Measurements from ENCODE around the gene PPP3R1. TPM values are rescaled to one million over a fixed set of nuclear protein-coding genes. Genes with fewer than 3 reads are reported as not detected.

The PPP3R1 gene
- total and polyA plus RNA-seq, 2 donors (not counting 3 experiments of a cell fraction or from before 2014, with no cell fraction given): 8.4 to 62.2 TPM

GRCh38 chr2:68195096-68195495, 57.2 kb downstream of the PPP3R1 start:
- DNase-seq (ENCODE audit: low read depth, low spot score) (peak; percentile 59), FAIRE-seq (no peak)
- dilution Hi-C loops (cut with MboI; ENCODE audit: extremely low pct_ligation_motif_present, low sequenced_read_pairs) (no loop called here), intact Hi-C loops (cut with micrococcal nuclease) (loop anchor here (2.0 kb wide), 1 partner anchor 164 kb away; no protein-coding TSS in a partner anchor)
- Histone ChIP-seq H3K9me3 (replicated peaks; ENCODE audit: control insufficient read depth, insufficient read depth, low read length) (no peaks in the 10 kb centered on the region), H2AFZ (ENCODE audit: low read depth, low read length) (no peak overlapping the region), H3K27ac (ENCODE audit: insufficient read depth, low read depth, low read length) (no peak overlapping the region), H3K79me2 (ENCODE audit: control insufficient read depth, insufficient read depth, low read length) (peaks cover 90% of the 10 kb centered on the region), H3K36me3 (ENCODE audit: control insufficient read depth in 2 of 2, extremely low read depth in 1 of 2, insufficient read depth in 2 of 2, low read length in 2 of 2) (no peaks in the 10 kb centered on the region), H3K4me3 (replicated peaks in 1 of 3; ENCODE audit: insufficient read depth in 1 of 3, low read depth in 1 of 3, low read length in 3 of 3) (no peak overlapping the region), H3K9ac (replicated peaks; ENCODE audit: extremely low read depth, insufficient read depth, low read length) (no peak overlapping the region), H3K9me1 (replicated peaks; ENCODE audit: control insufficient read depth, extremely low read depth, insufficient read depth, low read length) (no peaks in the 10 kb centered on the region), H3K4me2 (ENCODE audit: insufficient read depth, low read length) (no peak overlapping the region), H4K20me1 (replicated peaks; ENCODE audit: control insufficient read depth, extremely low read depth, insufficient read depth, low read length) (peaks cover 17% of the 10 kb centered on the region), H3K4me1 (ENCODE audit: control insufficient read depth, extremely low read depth, insufficient read depth, low read length) (peaks cover 38% of the 10 kb centered on the region), H3K27me3 (ENCODE audit: control insufficient read depth in 2 of 2, insufficient read depth in 2 of 2, low read length in 2 of 2) (no peaks in the 10 kb centered on the region)
- no TSS peak for BruUV-seq (replicated peaks)
- TF ChIP-seq FOS (IDR thresholded peaks at IDR 0.05; ENCODE audit: borderline replicate concordance, insufficient read depth, low read length) (no peak), POLR2AphosphoS5 (IDR thresholded peaks at IDR 0.05; ENCODE audit: insufficient read depth, low read depth, low read length) (no peak), CTCF (IDR thresholded peaks at IDR 0.05; ENCODE audit: extremely low read depth in 1 of 2, insufficient read depth in 1 of 2, low read depth in 1 of 2, low read length in 2 of 2) (no peak), JUN (IDR thresholded peaks at IDR 0.05; ENCODE audit: borderline replicate concordance, insufficient read depth, insufficient read length, low read depth) (no peak), POLR2A (IDR thresholded peaks at IDR 0.05; ENCODE audit: low read depth, low read length) (no peak), EZH2 (IDR thresholded peaks at IDR 0.05; ENCODE audit: borderline replicate concordance, low read depth, low read length, severe bottlenecking) (no peak), MYC (IDR thresholded peaks at IDR 0.05; ENCODE audit: low read depth, low read length) (no peak), GATA2 (IDR thresholded peaks at IDR 0.05; ENCODE audit: insufficient read depth, insufficient read length, low read depth, low read length) (no peak), MAX (IDR thresholded peaks at IDR 0.05; ENCODE audit: insufficient read depth, insufficient read length) (no peak)
- CTCF ChIA-PET: interaction anchor here (0.6 to 7.1 kb wide), 16 partner anchors 10 to 99 kb away, joined by 3 to 175 read pairs (median 20); partner anchors contain the start of gene PPP3R1
- POLR2A ChIA-PET: no interaction called here

Measured in endothelial cell of umbilical vein (primary cell).